Ascending aorta (tissue), 2 donors: ENCODE measurements around the gene LY6G5B. TPM values are rescaled to one million over a fixed set of nuclear protein-coding genes. Genes with fewer than 3 reads are reported as not detected.

Experiments
- DNase-seq, 2 donors: peaks; one replicate each; pipeline ENCODE4 v3.0.0-alpha.2; 2019; ENCODE audit warnings: low spot score in 2 of 2
- H3K27ac ChIP-seq, 2 donors: fragments of 200-600 bp; sonication (generic); one replicate each; pipeline ENCODE4 v1.5.1; 2016 to 2017; ENCODE audit warnings: mild to moderate bottlenecking in 1 of 2
- H3K27me3 ChIP-seq: fragments of 200-600 bp; sonication (generic); one replicate; pipeline ENCODE4 v1.5.1; 2017
- H3K36me3 ChIP-seq, 2 donors: fragments of 200-600 bp; sonication (generic); one replicate each; pipeline ENCODE4 v1.5.1; 2016
- H3K4me1 ChIP-seq, 2 donors: fragments of 200-600 bp; sonication (generic); one replicate each; pipeline ENCODE4 v1.5.1; 2016 to 2017; ENCODE audit warnings: mild to moderate bottlenecking in 1 of 2
- H3K4me3 ChIP-seq, 2 donors: fragments of 200-600 bp; sonication (generic); one replicate each; pipeline ENCODE4 v1.5.1; 2016 to 2017; ENCODE audit warnings: mild to moderate bottlenecking in 1 of 2
- H3K9me3 ChIP-seq, 2 donors: fragments of 200-600 bp; sonication (generic); one replicate each; pipeline ENCODE4 v1.5.1; 2016
- CTCF ChIP-seq, 3 experiments: fragments of 200-600 bp in 2 of 3; fragments of 450-650 bp in 1 of 3; sonication (generic) in 2 of 3; IDR thresholded peaks; one replicate each; pipeline ENCODE4 v1.5.1; 2016 to 2019; ENCODE audit warnings: antibody characterized with exemption in 3 of 3, mild to moderate bottlenecking in 1 of 3, moderate library complexity in 1 of 3
- intact Hi-C: fragments of 100-400 bp; cut with DNase I; formaldehyde crosslinking; loops from one replicate; pipeline ENCODE4 v1.15.1; 2023
- total RNA-seq: library from RNA; depleted of rRNA; stranded (reverse); fragments of >200 nt; gene quantifications from one replicate; pipeline ENCODE4 v1.1.0, GENCODE V29; 2016

LY6G5B gene
- total RNA-seq, 1 donor from 2014 or later, result 24.1 TPM

- no peak for DNase-seq
- H3K9me3 ChIP-seq, result no peaks in the 10 kb centered on the region
- no peaks in the 10 kb centered on the region for H3K4me1 ChIP-seq
- no peaks in the 10 kb centered on the region for H3K27me3 ChIP-seq
- no peak overlapping the region for H3K4me3 ChIP-seq
- intact Hi-C loops, result no loop called here
- peaks cover 77 to 97% of the 10 kb centered on the region in 2 donors for H3K36me3 ChIP-seq
- no peak overlapping the region for H3K27ac ChIP-seq
- no peak for TF ChIP-seq CTCF (IDR thresholded peaks at IDR 0.05)
These were observed 21.3 kb downstream of the LY6G5B start for GRCh38 chr6:31691078-31691463.

GRCh38 chr6:31691564-31692108 lies 21.9 kb downstream of the LY6G5B start:
- Histone ChIP-seq H3K27me3 (no peaks in the 10 kb centered on the region), H3K4me3 (no peak overlapping the region), H3K27ac (no peak overlapping the region), H3K36me3 (peaks cover 83 to 97% of the 10 kb centered on the region in 2 donors), H3K9me3 (no peaks in the 10 kb centered on the region), H3K4me1 (no peaks in the 10 kb centered on the region)
- TF ChIP-seq CTCF (IDR thresholded peaks at IDR 0.05), result no peak
- no peak for DNase-seq
- intact Hi-C loops, result no loop called here

GRCh38 chr6:31692353-31692752 lies 22.6 kb downstream of the LY6G5B start:
- intact Hi-C loops, result no loop called here

GRCh38 chr6:31692886-31693285 lies 23.1 kb downstream of the LY6G5B start:
- H3K27me3 ChIP-seq, result no peaks in the 10 kb centered on the region
- no peak for DNase-seq
- intact Hi-C loops, result no loop called here
- H3K4me1 ChIP-seq, result no peaks in the 10 kb centered on the region
- no peak overlapping the region for H3K4me3 ChIP-seq
- TF ChIP-seq CTCF (IDR thresholded peaks at IDR 0.05), result no peak
- no peaks in the 10 kb centered on the region for H3K9me3 ChIP-seq
- H3K27ac ChIP-seq, result no peak overlapping the region
- peaks cover 77 to 88% of the 10 kb centered on the region in 2 donors for H3K36me3 ChIP-seq

More at GRCh38 chr6:31692353-31692752, 22.6 kb downstream of the LY6G5B start:
- no peaks in the 10 kb centered on the region for H3K27me3 ChIP-seq
- no peak overlapping the region for H3K4me3 ChIP-seq
- no peaks in the 10 kb centered on the region for H3K4me1 ChIP-seq
- no peak for TF ChIP-seq CTCF (IDR thresholded peaks at IDR 0.05)
- no peak overlapping the region for H3K27ac ChIP-seq
- H3K9me3 ChIP-seq, result no peaks in the 10 kb centered on the region
- H3K36me3 ChIP-seq, result peaks cover 82 to 94% of the 10 kb centered on the region in 2 donors
- no peak for DNase-seq

GRCh38 chr6:31693535-31693934 lies 23.8 kb downstream of the LY6G5B start:
- Histone ChIP-seq H3K36me3 (peaks cover 71 to 84% of the 10 kb centered on the region in 2 donors), H3K27me3 (no peaks in the 10 kb centered on the region), H3K27ac (no peak overlapping the region), H3K4me3 (no peak overlapping the region), H3K4me1 (no peaks in the 10 kb centered on the region), H3K9me3 (no peaks in the 10 kb centered on the region)
- DNase-seq, result no peak
- no peak for TF ChIP-seq CTCF (IDR thresholded peaks at IDR 0.05)
- intact Hi-C loops, result no loop called here

GRCh38 chr6:31697555-31697954 lies 27.8 kb downstream of the LY6G5B start:
- no peak for TF ChIP-seq CTCF (IDR thresholded peaks at IDR 0.05)
- no peaks in the 10 kb centered on the region for H3K9me3 ChIP-seq
- peaks cover 13 to 14% of the 10 kb centered on the region in 2 donors for H3K4me1 ChIP-seq
- intact Hi-C loops, result no loop called here
- H3K36me3 ChIP-seq, result peaks cover 44 to 63% of the 10 kb centered on the region in 2 donors
- H3K4me3 ChIP-seq, result no peak overlapping the region
- H3K27me3 ChIP-seq, result no peaks in the 10 kb centered on the region
- H3K27ac ChIP-seq, result no peak overlapping the region
- no peak for DNase-seq
